GM12878 (cell line): ENCODE data around the gene DPPA5. TPM values are rescaled to one million over a fixed set of nuclear protein-coding genes. Genes with fewer than 3 reads are reported as not detected.

Source experiments
- ATF7 ChIP-seq: fragments of 450-650 bp; IDR thresholded peaks from 2 replicates; pipeline ENCODE4 v1.6.1; 2016; ENCODE audit warnings: low read depth, mild to moderate bottlenecking
- BMI1 ChIP-seq: fragments of 450-650 bp; IDR thresholded peaks from 2 replicates; pipeline ENCODE4 v1.6.1; 2016; ENCODE audit warnings: mild to moderate bottlenecking, moderate library complexity, borderline replicate concordance
- CHD2 ChIP-seq: IDR thresholded peaks from 2 replicates; pipeline ENCODE4 v1.6.1; 2011; ENCODE audit warnings: low read depth, low read length, improper control_type of control experiment, borderline replicate concordance
- EED ChIP-seq: sonication (generic); IDR thresholded peaks from 2 replicates; pipeline ENCODE4 v1.6.1; 2016; ENCODE audit warnings: antibody characterized with exemption, low read depth
- HCFC1 ChIP-seq: fragments of 150-350 bp; IDR thresholded peaks from 2 replicates; pipeline ENCODE4 v1.6.1; 2014; ENCODE audit warnings: low read length
- HSF1 ChIP-seq: fragments of 150-350 bp; IDR thresholded peaks from 2 replicates; pipeline ENCODE4 v1.6.1; 2014; ENCODE audit warnings: mild to moderate bottlenecking, low read depth, low read length
- IKZF2 ChIP-seq, 2 experiments: fragments of 450-650 bp; IDR thresholded peaks; 2 replicates each; pipeline ENCODE4 v1.6.1; 2017; ENCODE audit warnings: mild to moderate bottlenecking in 2 of 2, moderate library complexity in 2 of 2
- MTA3 ChIP-seq: IDR thresholded peaks from 2 replicates; pipeline ENCODE4 v1.6.1; 2012; ENCODE audit warnings: low read length, inconsistent platforms, borderline replicate concordance
- MXI1 ChIP-seq: fragments of 150-350 bp; IDR thresholded peaks from 2 replicates; pipeline ENCODE4 v1.6.1; 2011; ENCODE audit warnings: low read depth, mild to moderate bottlenecking, inconsistent platforms, low read length, improper control_type of control experiment
- NBN ChIP-seq: fragments of 450-650 bp; IDR thresholded peaks from 2 replicates; pipeline ENCODE4 v1.6.1; 2016
- NFXL1 ChIP-seq: fragments of 450-650 bp; IDR thresholded peaks from 2 replicates; pipeline ENCODE4 v1.6.1; 2017; ENCODE audit warnings: antibody characterized with exemption, mild to moderate bottlenecking, borderline replicate concordance
- NR2F1 ChIP-seq: fragments of 450-650 bp; conservative IDR thresholded peaks from 2 replicates; pipeline ENCODE4 v1.6.1; 2017; ENCODE audit warnings: mild to moderate bottlenecking
- NRF1 ChIP-seq: conservative IDR thresholded peaks from 2 replicates; pipeline ENCODE4 v1.6.1; 2011; ENCODE audit warnings: mild to moderate bottlenecking, low read depth, low read length, improper control_type of control experiment
- POLR2AphosphoS2 ChIP-seq: IDR thresholded peaks from 2 replicates; pipeline ENCODE4 v1.6.1; 2011; ENCODE audit warnings: low read depth, mild to moderate bottlenecking, low read length, improper control_type of control experiment, moderate library complexity
- RFX5 ChIP-seq: IDR thresholded peaks from 2 replicates; pipeline ENCODE4 v1.6.1; 2011; ENCODE audit warnings: low read depth, low read length, improper control_type of control experiment
- SMARCA5 ChIP-seq: fragments of 450-650 bp; IDR thresholded peaks from 2 replicates; pipeline ENCODE4 v1.6.1; 2017; ENCODE audit warnings: mild to moderate bottlenecking
- SP1 ChIP-seq: IDR thresholded peaks from one replicate; pipeline ENCODE4 v1.6.1; 2011; ENCODE audit warnings: low read depth, low read length
- SUPT20H ChIP-seq: IDR thresholded peaks from 2 replicates; pipeline ENCODE4 v1.6.1; 2011; ENCODE audit warnings: low read depth, mild to moderate bottlenecking, low read length, moderate library complexity, borderline replicate concordance; ENCODE audit not compliant: control insufficient read depth
- TCF12 ChIP-seq: IDR thresholded peaks from 2 replicates; pipeline ENCODE4 v1.6.1; 2011; ENCODE audit warnings: low read depth, mild to moderate bottlenecking, low read length
- ZNF217 ChIP-seq: fragments of 450-650 bp; IDR thresholded peaks from 2 replicates; pipeline ENCODE4 v1.6.1; 2017; ENCODE audit warnings: antibody characterized with exemption, mild to moderate bottlenecking
- polyA plus RNA-seq, 11 experiments: library from polyadenylated mRNA; depleted of rRNA in 4 of 11; unstranded in 6 of 11; stranded (reverse) in 5 of 11; fragments of >200 nt; fragmentation: Nextera tagmentation in 4 of 11; fragmentation: Illumina TruSeq in 1 of 11; extraction: Ambion mirVana in 4 of 11; extraction: Trizol in 1 of 11; gene quantifications; 1 replicate in 1 of 11; 2 replicates in 10 of 11; pipeline versions ENCODE4 v1.2.1 to v1.2.3, GENCODE V29; 2011 to 2016; ENCODE audit warnings: inconsistent platforms in 2 of 11, missing spikeins in 2 of 11, low read depth in 1 of 11
- total RNA-seq, 4 experiments: library from RNA; depleted of rRNA in 3 of 4; stranded (reverse); fragments of >200 nt in 3 of 4; fragmentation: Illumina TruSeq in 1 of 4; extraction: Trizol in 1 of 4; gene quantifications; 2 replicates each; pipeline versions ENCODE4 v1.2.1 to v1.2.3, GENCODE V29; 2013 to 2021
- TF ChIP-seq, protein P1 (sequence below): fragments of 450-650 bp; IDR thresholded peaks from 2 replicates; pipeline ENCODE4 v1.6.1; 2018; ENCODE audit warnings: mild to moderate bottlenecking, low read depth, moderate library complexity; ENCODE audit not compliant: partially characterized antibody
- TF ChIP-seq, protein P2 (sequence below): IDR thresholded peaks from 2 replicates; pipeline ENCODE4 v1.6.1; 2012; ENCODE audit warnings: mild to moderate bottlenecking, low read depth, low read length
- TF ChIP-seq, protein P3 (sequence below): IDR thresholded peaks from 2 replicates; pipeline ENCODE4 v1.6.1; 2011; ENCODE audit warnings: low read depth, low read length, improper control_type of control experiment, borderline replicate concordance

Gene DPPA5
- total and polyA plus RNA-seq, 10 of the 15 experiments (the other 5 are each of a cell fraction or from before 2014, with no cell fraction given), result not detected

GRCh38 chr6:73309785-73310502 is 44.1 kb downstream of the DPPA5 start (continued):
- TF ChIP-seq NR2F1 (0 out of 2 replicates have a peak, but pooled peaks have one; percentile 20), ATF7 (no peak; the same call in 1 of the 2 replicates), POLR2AphosphoS2 (no peak), ZNF217 (0 out of 2 replicates have a peak, but pooled peaks have one; percentile 32), RFX5 (no peak), NBN (0 out of 2 replicates have a peak, but pooled peaks have one; percentile 33), CHD2 (peak; percentile 49; the same call in 1 of the 2 replicates), IKZF2 (IDR thresholded peaks at IDR 0.05) (peak; percentile 39 to 48; a peak in 2 of 4 replicates), MTA3 (no peak), TCF12 (0 out of 2 replicates have a peak, but pooled peaks have one; percentile 2), SUPT20H (no peak), MXI1 (no peak), BMI1 (no peak), NRF1 (no peak), HCFC1 (no peak; the same call in 1 of the 2 replicates), NFXL1 (no peak), SMARCA5 (peak; percentile 86; the same call in 1 of the 2 replicates), EED (peak; percentile 31; the same call in 1 of the 2 replicates), HSF1 (no peak), SP1 (no peak)
- TF ChIP-seq, protein P1, sequence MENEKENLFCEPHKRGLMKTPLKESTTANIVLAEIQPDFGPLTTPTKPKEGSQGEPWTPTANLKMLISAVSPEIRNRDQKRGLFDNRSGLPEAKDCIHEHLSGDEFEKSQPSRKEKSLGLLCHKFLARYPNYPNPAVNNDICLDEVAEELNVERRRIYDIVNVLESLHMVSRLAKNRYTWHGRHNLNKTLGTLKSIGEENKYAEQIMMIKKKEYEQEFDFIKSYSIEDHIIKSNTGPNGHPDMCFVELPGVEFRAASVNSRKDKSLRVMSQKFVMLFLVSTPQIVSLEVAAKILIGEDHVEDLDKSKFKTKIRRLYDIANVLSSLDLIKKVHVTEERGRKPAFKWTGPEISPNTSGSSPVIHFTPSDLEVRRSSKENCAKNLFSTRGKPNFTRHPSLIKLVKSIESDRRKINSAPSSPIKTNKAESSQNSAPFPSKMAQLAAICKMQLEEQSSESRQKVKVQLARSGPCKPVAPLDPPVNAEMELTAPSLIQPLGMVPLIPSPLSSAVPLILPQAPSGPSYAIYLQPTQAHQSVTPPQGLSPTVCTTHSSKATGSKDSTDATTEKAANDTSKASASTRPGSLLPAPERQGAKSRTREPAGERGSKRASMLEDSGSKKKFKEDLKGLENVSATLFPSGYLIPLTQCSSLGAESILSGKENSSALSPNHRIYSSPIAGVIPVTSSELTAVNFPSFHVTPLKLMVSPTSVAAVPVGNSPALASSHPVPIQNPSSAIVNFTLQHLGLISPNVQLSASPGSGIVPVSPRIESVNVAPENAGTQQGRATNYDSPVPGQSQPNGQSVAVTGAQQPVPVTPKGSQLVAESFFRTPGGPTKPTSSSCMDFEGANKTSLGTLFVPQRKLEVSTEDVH, result no peak
- TF ChIP-seq, protein P2, sequence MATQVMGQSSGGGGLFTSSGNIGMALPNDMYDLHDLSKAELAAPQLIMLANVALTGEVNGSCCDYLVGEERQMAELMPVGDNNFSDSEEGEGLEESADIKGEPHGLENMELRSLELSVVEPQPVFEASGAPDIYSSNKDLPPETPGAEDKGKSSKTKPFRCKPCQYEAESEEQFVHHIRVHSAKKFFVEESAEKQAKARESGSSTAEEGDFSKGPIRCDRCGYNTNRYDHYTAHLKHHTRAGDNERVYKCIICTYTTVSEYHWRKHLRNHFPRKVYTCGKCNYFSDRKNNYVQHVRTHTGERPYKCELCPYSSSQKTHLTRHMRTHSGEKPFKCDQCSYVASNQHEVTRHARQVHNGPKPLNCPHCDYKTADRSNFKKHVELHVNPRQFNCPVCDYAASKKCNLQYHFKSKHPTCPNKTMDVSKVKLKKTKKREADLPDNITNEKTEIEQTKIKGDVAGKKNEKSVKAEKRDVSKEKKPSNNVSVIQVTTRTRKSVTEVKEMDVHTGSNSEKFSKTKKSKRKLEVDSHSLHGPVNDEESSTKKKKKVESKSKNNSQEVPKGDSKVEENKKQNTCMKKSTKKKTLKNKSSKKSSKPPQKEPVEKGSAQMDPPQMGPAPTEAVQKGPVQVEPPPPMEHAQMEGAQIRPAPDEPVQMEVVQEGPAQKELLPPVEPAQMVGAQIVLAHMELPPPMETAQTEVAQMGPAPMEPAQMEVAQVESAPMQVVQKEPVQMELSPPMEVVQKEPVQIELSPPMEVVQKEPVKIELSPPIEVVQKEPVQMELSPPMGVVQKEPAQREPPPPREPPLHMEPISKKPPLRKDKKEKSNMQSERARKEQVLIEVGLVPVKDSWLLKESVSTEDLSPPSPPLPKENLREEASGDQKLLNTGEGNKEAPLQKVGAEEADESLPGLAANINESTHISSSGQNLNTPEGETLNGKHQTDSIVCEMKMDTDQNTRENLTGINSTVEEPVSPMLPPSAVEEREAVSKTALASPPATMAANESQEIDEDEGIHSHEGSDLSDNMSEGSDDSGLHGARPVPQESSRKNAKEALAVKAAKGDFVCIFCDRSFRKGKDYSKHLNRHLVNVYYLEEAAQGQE, result no peak
- TF ChIP-seq, protein P3, sequence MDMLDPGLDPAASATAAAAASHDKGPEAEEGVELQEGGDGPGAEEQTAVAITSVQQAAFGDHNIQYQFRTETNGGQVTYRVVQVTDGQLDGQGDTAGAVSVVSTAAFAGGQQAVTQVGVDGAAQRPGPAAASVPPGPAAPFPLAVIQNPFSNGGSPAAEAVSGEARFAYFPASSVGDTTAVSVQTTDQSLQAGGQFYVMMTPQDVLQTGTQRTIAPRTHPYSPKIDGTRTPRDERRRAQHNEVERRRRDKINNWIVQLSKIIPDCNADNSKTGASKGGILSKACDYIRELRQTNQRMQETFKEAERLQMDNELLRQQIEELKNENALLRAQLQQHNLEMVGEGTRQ, result no peak
